Stimulated activated CD8-positive, alpha-beta memory T cell treated with anti-CD3 and anti-CD28 coated beads, Interleukin-12 subunit alpha, Interleukin-12 subunit beta, amount 100 ng/mL, for 24 hours (primary cell): ENCODE data around the gene CHST15.

Source experiments
- DNase-seq: peaks from one replicate; pipeline ENCODE4 v3.0.0-alpha.2; 2020; ENCODE audit errors: extremely low read depth

The CHST15 gene, protein sequence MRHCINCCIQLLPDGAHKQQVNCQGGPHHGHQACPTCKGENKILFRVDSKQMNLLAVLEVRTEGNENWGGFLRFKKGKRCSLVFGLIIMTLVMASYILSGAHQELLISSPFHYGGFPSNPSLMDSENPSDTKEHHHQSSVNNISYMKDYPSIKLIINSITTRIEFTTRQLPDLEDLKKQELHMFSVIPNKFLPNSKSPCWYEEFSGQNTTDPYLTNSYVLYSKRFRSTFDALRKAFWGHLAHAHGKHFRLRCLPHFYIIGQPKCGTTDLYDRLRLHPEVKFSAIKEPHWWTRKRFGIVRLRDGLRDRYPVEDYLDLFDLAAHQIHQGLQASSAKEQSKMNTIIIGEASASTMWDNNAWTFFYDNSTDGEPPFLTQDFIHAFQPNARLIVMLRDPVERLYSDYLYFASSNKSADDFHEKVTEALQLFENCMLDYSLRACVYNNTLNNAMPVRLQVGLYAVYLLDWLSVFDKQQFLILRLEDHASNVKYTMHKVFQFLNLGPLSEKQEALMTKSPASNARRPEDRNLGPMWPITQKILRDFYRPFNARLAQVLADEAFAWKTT

DNA sequence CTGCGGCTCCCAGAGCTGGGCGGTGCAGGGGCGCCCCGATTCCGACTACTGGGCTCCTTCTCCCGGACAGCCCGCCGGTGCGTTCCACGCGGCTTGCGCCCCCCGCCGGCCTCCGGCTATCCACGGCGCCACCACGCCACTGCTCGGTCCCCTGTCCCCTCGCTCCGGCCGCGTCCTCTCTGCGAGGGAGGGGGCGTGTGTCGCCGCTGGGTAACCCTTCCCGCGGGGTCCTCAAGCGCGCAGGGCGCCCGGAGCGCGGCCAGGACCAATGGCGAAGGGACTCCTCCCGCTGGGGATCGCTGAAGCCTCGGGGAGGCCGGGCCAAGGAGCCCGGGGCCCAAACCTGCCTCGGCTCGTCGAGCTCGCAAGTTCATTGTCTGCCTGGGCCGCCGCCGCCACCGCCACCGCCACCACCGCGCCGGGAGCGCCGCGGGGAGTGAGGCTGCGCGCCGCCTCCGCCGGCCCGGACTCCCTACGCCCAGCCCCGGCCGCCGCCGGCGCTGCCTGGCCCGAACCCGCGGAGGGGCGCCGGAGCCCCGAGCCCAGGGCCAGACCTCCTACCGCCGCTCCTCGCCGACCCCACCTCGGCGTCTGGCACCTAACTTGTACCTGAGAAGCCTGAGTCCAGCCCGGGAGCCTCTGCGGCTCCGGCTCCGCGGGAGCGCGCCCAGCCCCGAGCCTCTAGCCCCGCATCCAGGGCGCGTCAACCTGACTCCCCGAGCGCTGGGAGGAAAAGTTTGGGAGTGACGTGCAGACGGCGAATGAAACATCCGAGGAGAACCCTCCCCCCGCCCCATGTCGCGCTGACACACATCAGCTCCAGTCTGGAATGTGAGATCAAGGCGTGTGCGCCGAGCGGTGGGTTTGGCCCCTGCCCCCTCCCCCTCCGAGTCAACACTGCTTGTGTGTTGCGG, at the start of gene CHST15:
Gene CHST15, minus strand, starts transcription at position 739 of the 914 bp plus-strand sequence. CDS start 47,386 bp downstream, outside the sequence.
- DNase-seq = no peak

DNA sequence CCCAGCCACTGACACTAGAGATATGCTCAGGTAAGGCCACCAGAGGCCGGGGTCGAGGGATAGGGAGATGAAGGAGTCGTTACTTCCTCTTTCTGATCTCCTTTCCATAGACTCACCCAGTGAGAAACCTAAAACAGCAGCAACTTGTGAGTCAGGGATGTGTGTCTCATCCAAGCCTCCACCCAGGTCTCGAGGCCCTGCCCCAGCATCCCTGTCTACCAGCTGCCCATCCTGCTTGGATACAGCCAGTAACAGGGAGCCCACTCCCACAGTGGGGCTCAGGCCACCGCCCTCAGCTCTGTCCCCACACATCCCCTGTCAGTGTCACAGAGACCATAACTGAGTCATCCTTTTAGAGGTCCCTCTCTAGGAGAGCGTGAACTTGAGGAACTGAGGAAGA, 49.6 kb upstream of the CHST15 start:
- no peak for DNase-seq

DNA sequence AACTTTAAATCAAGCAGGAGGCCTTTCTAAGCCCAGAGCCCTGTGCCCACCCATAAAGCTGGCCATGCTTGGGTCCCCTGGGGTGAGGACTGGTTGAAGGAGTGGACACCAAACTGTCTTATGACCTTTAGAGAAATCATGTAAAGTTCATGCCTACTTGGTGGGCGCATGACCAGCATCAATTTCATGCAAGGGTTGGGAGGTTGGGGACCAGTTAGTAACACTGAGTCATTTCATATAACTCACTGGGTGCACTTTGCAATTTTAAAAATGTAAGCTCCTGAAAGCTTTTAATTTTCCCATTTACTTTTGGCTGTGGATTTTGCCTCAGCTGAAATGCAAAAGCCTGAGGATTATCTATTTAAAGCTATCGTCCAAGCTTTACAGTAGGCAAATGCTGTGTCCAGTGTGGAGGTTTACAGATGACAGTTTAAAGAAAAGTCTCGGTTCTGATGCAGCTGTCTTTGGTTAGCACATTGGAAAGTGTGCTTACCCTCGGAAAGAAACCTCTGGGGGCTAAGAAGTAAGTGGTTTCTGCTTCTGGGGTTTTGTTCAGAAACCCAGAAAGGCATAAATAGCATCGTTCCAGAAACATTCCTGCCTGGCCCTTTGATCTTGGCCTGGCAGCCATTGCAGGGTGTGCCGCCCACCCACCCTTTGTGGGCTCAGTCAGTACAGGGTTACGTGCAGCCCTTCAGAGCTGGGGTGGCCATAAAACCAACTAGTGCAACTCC, 48.8 kb upstream of the CHST15 start:
- no peak for DNase-seq

DNA sequence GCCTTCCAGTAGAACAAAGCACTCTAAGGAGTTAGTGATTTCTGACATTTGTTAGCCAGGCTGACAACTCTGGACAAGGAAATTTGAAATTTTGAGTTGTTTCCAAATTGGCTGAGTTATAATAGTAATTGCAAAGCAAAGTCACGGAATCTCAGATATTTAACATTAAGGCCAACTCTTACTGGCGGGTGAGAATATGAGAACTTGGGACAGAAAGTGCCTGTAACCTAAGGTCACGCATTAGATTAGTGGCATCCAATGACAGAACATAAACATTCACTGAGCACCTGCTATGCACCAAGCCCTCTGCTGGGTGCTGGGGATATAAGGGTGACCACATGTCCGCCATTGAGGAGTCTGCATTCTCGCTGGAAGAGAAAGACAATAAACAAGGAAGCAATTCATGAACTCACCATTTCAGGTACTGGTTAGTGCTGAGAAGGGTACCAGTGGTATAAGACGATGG, 45.5 kb upstream of the CHST15 start:
- no peak for DNase-seq

DNA sequence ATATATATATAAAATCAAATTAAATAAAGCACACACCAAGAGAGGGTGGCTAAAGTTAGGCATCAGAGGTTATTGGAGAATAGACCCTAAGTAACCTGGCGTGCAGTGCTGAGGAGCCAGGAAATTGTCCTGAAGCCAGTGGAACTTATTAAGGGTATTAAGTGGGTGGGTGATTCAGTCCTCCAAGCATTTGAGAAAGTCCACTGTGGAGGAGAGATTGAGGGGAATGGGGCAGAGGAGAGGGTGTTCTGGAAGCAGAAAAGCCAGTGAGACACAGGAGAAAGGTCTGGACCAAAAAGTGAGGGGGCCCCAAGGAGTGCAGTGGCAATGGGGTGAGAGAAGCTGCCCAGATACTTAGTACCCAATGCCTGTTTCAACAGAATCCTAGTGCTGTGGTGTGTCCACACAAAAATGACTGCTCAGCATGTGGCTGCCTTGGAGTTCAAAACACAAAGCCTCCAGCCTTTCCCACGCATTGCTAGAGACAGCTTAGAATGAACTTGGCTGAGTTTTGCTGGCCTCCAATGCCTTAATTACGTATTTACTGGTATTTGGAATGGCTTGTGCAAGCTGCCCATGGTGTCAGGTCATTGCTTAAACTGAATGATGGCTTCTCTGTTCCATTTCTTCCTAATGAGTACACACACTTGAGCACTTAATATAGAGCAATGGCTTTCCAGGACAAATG, 44.9 kb upstream of the CHST15 start:
- DNase-seq = no peak

DNA sequence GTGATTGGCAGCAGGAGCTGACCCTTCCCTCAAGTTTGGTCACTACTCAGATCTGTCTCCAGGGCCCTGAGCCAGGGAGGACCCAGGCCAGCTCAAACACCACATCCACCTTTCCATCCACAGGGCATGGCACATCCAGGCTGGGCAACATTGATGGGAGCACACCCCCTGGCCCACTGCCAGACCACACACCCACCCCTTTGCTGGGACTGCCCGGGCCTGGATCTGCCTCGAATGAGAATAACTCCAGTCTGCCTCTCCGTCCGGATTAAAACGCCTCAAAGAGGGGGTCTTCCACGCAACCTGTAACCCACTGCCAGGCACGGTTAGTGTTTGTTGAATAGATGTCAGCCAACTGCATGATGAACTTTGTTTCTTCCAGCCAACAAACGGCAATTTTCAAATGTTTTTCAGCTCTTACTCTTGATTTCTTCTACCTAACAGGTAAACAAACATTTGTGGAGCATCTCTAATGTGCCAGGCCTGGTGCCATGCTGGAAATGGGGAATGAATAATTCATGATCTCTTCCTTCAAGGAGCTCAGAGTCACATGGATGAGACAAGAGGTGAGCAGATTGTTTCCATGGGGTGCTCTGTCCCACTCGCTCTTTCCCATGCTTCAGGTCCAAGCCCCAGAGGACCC, 41.0 kb upstream of the CHST15 start:
- no peak for DNase-seq

DNA sequence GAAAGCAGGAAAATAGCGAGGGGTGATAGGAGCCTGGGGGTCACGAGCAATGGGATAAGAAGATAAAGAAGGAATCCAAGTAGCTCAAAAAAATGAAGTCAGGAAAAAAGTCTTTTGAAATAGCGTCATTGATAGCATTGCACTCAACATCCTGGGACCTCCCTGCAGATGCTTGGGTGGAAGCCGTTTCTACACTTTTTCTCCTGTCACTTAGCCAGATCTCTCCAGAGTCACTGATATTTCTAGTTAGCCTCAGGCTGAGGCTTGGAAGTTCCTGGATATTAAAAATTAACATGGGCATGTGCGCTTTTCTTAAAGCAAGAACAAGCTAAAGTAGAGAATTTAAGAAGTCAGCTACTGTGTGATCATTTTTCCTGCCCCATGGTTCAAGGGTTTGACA, 39.5 kb upstream of the CHST15 start:
- DNase-seq = no peak

DNA sequence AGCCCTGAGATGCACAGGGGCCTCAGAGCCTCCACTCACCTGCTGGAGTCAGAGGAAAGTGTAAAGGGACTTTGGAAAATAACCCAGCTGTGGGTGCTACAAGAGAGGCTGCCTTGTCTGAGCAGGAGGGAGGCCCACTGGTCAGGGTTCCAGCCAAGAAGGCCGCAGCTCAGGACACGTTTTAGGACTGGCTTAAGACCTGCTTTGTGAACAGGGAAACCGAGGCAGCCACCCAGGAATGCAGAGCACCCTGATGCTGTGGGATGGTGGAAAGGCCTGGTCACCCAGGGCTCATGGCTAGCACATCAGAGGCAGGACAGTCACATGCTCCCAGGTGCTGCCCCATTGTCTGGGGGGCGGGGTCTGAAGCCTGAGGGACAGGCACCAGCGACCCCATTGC, 38.9 kb upstream of the CHST15 start:
- no peak for DNase-seq

DNA sequence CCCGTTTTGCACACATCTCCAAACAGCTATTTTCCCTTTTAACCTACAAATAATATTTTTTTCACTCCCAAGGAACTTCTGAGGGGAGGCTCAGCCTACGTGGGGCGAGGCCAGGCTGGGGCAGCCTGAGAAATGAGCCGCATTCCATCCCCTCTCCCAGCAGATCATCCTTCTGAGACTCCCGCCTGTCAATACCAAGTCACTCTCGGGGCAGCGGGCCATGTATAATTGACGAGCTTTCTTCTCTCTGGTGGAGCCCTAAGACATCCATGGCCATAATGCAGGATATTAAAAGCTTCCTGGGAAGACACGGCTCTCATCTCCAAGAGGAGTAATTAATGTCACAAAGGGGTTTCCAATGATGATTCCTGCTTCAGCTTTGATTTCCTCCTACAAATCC, 37.8 kb upstream of the CHST15 start:
- DNase-seq = no peak

DNA sequence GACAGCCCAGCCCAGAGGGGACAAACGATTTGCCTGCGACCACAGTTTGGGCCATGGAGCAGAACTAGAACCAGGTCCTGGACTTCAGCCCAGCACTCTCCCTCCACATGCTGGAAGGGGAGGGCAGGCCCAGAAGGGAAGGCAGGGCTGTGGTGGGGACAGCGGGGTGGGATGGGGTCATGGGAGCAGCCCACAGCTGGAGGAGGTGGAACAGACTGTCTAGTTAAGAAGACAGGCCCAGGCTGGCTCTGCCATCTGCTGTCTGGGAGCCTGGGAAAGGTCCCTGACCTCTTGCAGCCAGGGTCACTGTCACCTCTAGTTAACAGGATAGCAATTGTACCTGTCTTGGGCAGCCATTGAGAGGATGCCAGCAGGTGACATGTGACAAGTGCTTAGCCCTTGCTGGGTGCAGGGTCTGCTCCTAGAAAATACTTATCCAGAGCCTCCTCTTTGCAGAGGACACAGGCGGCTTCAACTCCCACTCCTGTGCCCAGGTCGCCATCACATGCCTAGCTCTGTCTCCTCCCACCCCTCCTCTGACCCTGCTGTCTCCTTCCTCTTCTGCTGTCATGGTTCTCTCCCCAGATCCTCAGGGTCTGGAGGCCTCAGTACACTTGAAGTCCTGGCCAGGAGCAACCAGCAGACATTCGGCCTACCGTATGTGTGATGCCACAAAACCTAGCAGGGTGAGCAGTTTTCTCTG, 37.0 kb upstream of the CHST15 start:
- no peak for DNase-seq

DNA sequence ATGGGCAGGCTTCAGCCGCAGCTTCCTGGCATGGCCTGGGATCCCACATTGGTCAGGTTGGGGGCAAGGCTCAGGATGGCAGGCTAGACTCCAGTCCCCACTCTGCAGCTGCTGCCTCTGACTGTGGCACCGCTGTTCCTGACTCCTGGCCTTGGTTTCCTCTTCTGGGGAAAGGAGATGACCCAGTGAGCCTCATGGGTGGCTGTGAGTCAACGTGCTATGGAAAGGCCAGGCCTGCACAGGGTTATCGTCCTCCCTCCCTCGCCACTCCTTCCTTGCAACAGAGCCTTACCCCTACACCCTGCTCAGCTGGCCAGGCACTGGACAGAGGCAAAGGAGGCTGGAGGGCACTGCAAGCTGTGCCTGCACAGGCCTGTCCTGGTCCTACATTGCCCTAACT, 36.1 kb upstream of the CHST15 start:
- no peak for DNase-seq

DNA sequence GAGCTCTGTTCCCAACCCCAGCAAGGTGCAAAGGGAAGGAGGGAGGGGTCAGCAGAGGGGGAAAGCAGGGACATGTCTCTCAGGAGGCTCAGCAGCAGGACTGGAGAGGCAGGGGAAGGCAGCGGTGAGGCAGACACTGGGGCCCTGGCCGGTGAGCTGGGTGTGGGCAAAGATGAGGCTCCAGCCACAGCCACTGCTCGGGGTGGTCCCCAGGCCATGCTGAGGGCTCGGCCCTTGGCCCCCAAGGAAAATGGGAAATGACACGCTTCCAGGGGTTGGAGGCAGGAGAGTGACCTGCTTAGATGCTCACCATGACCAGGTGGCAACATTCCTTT, 35.4 kb upstream of the CHST15 start:
- no peak for DNase-seq

DNA sequence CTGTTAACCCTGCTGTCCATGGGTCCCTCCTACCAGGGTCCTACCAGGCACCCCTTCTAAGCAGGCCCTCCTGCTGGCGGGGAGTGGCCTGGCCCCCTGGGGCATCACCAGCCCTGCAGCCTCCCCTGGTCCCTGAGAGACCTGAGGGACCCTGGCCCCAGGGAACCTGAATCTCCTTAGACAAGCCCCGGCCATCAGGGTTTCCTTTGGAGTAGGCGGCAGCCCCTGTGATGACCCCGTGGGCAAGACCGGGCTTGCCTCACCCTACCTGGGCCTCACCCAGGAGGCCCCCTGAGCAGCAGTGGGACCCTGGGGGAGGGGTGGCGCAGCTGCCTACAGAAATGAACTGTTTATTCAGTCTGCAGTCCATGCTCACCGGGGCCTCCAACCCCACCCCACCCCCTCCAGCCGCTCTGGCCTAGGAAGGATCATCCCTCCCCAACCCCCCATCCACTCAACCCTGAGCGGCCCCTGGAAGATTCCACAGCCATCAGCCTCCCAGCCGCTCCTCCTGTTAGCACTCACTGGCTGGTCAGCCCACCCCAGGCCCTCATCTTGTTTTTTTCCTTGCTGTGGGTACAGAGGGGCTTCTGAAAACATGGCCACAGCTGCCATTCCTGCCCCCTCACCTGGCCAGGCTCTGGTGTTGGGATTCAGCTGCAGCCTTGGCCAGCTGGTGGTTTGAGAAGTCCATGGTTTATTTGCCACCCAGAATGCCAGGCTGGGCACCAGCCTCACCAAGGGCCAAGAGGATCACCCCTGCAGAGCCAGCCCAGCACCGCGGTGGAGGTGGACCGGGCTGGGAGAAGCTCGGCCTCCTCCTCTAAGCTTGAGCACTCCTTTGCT, 34.8 kb upstream of the CHST15 start:
- no peak for DNase-seq

DNA sequence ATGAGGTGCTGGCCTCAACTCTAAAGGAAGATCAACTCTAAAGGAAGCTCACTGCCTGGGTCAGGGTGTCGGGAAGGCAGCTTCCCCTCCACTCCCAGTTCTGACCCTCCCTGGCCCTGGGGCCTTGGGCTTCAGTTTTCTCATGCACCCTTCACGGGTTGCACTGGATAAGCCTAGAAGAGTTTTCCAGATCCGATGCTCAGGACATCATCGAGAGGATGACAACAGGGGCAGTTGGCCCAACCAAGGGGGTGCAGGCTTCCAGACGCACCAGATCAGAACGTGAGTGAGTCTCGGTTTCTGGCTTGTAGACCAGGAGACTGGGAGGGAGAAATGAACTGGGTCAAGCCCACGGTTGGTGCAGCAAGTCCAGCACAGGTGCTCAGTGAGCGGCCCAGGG, 34.2 kb upstream of the CHST15 start:
- no peak for DNase-seq

DNA sequence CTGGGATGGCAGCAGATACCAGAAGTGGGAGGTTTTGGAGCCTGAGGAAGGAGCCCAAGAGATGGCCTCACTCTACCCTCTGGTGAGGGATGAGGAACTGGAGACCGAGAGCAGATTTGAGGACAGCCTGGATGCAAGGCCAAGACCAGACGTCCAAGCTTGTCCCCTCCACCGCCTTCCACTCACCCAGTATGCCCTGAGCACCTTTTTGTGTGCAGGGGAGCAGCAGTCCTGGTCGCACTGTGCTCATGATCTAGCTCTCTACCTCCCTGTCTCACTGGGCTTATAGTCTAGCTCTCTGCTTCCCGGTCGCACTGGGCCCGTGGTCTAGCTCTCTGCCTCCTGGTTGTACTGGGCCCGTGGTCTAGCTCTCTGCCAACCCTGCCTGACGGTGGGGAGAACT, 33.6 kb upstream of the CHST15 start:
- DNase-seq = no peak

DNA sequence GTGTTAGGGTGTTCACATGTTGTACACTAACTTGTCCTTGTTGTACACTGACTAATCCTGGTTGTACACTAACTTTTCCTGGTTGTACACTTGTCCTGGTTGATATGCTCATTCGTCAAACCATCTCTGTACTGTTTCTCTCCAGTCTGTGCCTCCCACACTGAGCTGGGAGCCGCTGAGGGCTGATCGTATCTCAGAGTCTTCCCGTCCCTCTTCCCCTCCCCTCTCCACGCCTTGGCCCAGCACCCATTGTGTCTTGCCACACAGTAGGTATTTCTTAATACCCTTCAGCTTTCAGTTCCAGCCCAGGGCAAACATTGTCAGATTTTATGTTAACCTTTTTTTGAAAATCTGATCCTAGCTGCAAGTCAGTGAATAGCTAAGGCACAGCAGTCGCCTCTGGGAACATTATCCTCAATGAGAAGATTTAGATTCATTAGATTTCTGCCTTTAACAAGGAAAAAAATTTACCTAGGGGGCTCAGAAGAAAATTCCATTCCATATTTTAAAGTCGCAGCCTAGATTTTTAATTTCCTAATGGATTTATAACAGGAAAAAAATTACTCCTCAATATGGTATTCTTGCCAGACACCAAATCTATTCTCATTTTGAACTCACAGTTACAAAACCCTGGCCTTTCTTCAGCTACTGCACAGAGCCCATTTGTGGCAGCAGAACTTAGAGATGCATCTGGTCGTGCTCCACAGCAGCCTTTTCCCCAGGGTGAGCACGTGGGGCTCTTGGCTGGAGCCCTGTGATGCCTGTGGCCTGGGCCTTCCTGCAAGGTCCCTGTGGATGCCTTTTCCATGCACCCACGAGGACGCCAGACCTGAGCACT, 33.0 kb upstream of the CHST15 start:
- DNase-seq = no peak

DNA sequence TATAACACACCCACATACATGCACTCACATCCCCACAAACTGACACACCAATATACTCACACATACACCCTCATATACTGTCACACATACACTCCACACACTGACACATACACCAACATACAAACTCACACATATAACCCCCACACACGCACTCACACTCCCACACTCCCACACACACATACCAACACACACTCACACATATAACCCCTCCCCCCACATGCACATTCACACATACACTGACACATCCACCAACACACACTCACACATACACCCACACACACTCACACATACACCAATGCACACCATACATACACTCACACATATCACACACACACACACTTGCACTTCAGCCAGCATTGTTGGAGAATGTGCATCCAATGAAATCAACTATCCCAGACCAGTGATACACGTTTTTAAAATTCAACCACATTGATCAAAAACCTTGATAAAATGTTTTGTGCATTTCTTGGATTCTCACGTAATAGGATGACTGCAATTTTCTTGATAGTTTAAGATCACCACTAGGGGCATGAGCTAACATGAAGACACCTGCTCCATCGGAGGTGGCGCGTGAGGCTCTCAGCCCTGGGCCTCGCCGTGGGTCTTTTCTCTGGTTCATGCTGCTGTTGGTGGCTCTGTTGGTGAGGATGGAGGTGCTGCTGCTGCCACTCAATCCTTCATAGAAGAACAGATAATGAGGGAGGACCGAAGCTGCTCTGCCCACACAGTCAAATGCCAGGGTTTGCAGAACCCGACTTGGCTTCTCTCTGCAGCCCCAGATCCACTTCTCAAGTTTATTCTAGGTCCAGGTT, 32.1 kb upstream of the CHST15 start:
- DNase-seq = no peak

DNA sequence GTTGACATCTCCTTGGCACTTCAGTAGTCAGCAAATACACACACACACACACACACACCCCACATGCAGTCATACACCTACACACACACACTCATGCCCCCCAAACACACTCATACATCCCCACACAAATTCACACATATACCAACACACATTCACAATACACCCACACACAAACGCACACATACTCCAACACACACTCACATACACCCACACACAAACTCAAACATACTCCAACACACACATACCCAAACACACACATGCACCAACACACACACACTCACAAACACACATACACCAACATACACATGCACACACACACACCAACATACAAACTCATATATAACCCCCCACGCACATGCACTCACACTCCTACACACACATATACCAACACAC, 31.4 kb upstream of the CHST15 start:
- no peak for DNase-seq
